Measurements from ENCODE around the gene SELENOH.

Gene SELENOH

GRCh38 chr11:57751176-57751575 lies 9.9 kb downstream of the SELENOH start:
- DNase-seq = no peak

GRCh38 chr11:57751676-57752253 lies 10.5 kb downstream of the SELENOH start, which contains the start of gene BTBD18:
TSS of gene BTBD18 (minus strand) at chr11:57751819. CDS start at chr11:57751188, 631 bp downstream.
- no peak for DNase-seq

GRCh38 chr11:57752954-57753353 lies 11.7 kb downstream of the SELENOH start:
- no peak for DNase-seq

- DNase-seq = no peak
Measured at GRCh38 chr11:57758174-57758573, 16.9 kb downstream of the SELENOH start.

GRCh38 chr11:57761301-57762234 lies 20.3 kb downstream of the SELENOH start, which contains the start of gene CTNND1:
TSS of gene CTNND1 (plus strand) at chr11:57761802. CDS start at chr11:57791479, 29,677 bp downstream.
- DNase-seq = no peak

- DNase-seq = no peak
Measured at GRCh38 chr11:57762235-57762861, 21.1 kb downstream of the SELENOH start.

GRCh38 chr11:57763568-57763967 lies 22.3 kb downstream of the SELENOH start:
- no peak for DNase-seq

- no peak for DNase-seq
Measured at GRCh38 chr11:57764021-57764420, 22.7 kb downstream of the SELENOH start.

- no peak for DNase-seq
Measured at GRCh38 chr11:57764566-57764965, 23.3 kb downstream of the SELENOH start.

- DNase-seq = no peak
Measured at GRCh38 chr11:57764972-57765371, 23.7 kb downstream of the SELENOH start.

- no peak for DNase-seq
Measured at GRCh38 chr11:57770793-57771192, 29.5 kb downstream of the SELENOH start.

GRCh38 chr11:57771365-57771764 lies 30.1 kb downstream of the SELENOH start:
- DNase-seq = no peak

- DNase-seq = no peak
Measured at GRCh38 chr11:57772562-57772961, 31.3 kb downstream of the SELENOH start.

GRCh38 chr11:57773026-57773598 lies 31.8 kb downstream of the SELENOH start:
- DNase-seq = no peak

- no peak for DNase-seq
Measured at GRCh38 chr11:57775491-57775890, 34.2 kb downstream of the SELENOH start.

GRCh38 chr11:57776031-57776521 lies 34.8 kb downstream of the SELENOH start:
- no peak for DNase-seq

GRCh38 chr11:57776577-57777210 lies 35.4 kb downstream of the SELENOH start:
- no peak for DNase-seq

GRCh38 chr11:57777969-57778317 lies 36.7 kb downstream of the SELENOH start:
- DNase-seq = no peak

- DNase-seq = peak; percentile 28
Measured at GRCh38 chr11:57778318-57779037, 37.2 kb downstream of the SELENOH start.

GRCh38 chr11:57779276-57779675 lies 38.0 kb downstream of the SELENOH start:
- DNase-seq = no peak

- DNase-seq = no peak
Measured at GRCh38 chr11:57781529-57781943, 40.2 kb downstream of the SELENOH start.

- peak; percentile 68 for DNase-seq
Measured at GRCh38 chr11:57785072-57785471, 43.8 kb downstream of the SELENOH start.
